ENCODE data around the gene COL5A3.

- no peak for TF ChIP-seq CTCF (IDR thresholded peaks at IDR 0.05)
- no peak for TF ChIP-seq POLR2AphosphoS5 (IDR thresholded peaks at IDR 0.05)
These were observed 97.6 kb downstream of the COL5A3 start for GRCh38 chr19:9912551-9913236.

Measured in upper lobe of left lung (tissue), 4 donors.